DND-41 (cell line): ENCODE results near the gene U2SURP.

ENCODE experiments used
- EZH2 ChIP-seq: IDR thresholded peaks from 3 replicates; pipeline ENCODE4 v1.6.1; 2012; ENCODE audit warnings: borderline replicate concordance, low read depth, mild to moderate bottlenecking, moderate library complexity, low read length, inconsistent platforms; ENCODE audit not compliant: severe bottlenecking
- TF ChIP-seq, protein P1 (sequence below): IDR thresholded peaks from 2 replicates; pipeline ENCODE4 v1.5.1; 2012; ENCODE audit warnings: borderline replicate concordance, low read length, moderate library complexity, mild to moderate bottlenecking; ENCODE audit not compliant: poor library complexity, severe bottlenecking; ENCODE audit errors: extremely low read depth

DNA sequence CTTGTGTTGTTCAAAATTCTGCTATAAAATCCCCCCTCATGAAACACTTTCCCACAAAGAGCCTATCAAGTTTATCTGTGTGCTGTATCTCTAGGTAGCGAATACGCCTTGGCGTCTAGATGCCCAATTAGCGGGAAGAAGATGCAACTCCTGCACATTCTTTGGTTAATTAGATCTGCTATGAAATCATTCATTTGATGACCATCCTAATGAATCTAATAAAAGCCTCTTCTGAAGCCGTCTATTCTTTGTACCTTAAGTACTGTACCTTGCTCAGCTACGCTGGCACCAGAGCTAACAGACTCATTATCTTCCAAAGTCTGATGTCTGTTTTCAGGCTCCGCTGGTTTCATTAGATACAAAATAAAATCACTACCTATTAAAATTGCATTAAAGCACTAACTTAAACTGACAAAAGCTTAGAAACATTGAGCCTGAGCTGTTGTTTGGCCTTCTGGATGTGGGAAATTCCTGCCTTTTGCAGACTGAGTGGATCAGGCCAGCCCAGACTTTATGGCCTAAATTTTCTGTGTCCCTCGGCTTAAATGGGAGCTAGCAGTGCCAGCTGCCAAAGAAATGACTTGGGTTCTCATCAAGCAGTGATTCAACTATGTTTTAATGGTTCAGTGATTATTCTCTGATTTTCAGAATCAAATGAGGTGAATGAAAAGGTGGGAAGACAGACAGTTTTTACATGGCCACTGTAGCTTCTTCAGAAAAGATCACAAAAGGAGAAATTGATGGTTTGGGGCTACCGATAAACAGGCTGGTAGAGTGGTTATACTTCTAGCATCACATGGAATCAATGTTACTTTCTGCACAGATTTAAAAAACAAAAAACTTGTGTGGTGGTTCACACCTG, 89.8 kb downstream of the U2SURP start:
- TF ChIP-seq, protein P1, sequence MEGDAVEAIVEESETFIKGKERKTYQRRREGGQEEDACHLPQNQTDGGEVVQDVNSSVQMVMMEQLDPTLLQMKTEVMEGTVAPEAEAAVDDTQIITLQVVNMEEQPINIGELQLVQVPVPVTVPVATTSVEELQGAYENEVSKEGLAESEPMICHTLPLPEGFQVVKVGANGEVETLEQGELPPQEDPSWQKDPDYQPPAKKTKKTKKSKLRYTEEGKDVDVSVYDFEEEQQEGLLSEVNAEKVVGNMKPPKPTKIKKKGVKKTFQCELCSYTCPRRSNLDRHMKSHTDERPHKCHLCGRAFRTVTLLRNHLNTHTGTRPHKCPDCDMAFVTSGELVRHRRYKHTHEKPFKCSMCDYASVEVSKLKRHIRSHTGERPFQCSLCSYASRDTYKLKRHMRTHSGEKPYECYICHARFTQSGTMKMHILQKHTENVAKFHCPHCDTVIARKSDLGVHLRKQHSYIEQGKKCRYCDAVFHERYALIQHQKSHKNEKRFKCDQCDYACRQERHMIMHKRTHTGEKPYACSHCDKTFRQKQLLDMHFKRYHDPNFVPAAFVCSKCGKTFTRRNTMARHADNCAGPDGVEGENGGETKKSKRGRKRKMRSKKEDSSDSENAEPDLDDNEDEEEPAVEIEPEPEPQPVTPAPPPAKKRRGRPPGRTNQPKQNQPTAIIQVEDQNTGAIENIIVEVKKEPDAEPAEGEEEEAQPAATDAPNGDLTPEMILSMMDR, result no peak
- no peak for TF ChIP-seq EZH2
